ENCODE measurements around the gene MYL3. TPM values are rescaled to one million over a fixed set of nuclear protein-coding genes. Genes with fewer than 3 reads are reported as not detected.

MYL3 gene
- total and polyA plus RNA-seq, 4 donors = 1.8 to 14.3 (median 2.8) TPM

DNA sequence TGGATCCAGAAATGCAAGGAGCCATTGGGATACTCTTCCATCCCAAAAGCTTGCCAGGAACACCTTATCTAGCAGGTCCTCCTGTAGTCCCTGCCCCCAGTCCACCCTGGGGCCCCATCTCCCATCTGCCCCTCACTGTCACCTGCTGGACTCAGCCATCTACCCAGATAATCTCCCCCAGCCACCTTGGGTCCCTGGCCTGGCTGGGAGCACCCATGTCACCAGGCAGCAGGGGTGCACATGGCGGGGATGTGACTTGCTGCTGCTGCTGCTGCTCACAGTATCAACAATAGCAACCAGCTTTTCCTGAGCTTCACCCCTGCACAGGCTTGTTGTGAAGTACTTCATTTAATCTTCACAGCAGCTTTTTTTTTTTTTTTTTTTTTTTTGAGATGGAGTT is 26.9 kb upstream of the MYL3 start:
- no peak overlapping the region for H3K4me3 ChIP-seq (ENCODE audit: low read length in 2 of 2)
- H3K36me3 ChIP-seq (ENCODE audit: control insufficient read depth in 1 of 2, insufficient read depth in 2 of 2, low read length in 1 of 2) = no peaks in the 10 kb centered on the region
- H3K27me3 ChIP-seq (ENCODE audit: control insufficient read depth in 1 of 2, insufficient read depth in 2 of 2, low read length in 1 of 2) = no peaks in the 10 kb centered on the region
- intact Hi-C loops (cut with DNase I) = no loop called here
- no peak for DNase-seq
- ATAC-seq (ENCODE audit: low FRiP score) = no peak
- H3K27ac ChIP-seq (ENCODE audit: low read depth in 1 of 2, low read length in 2 of 2) = no peak overlapping the region
- WGBS, 2 donors = 98 to 100% methylated on average over 1 of the region's 1 CpG
- H3K9me3 ChIP-seq (ENCODE audit: control insufficient read depth, low read length) = no peaks in the 10 kb centered on the region
- H3K4me1 ChIP-seq (ENCODE audit: control insufficient read depth in 1 of 2, insufficient read depth in 2 of 2, low read length in 2 of 2) = no peaks in the 10 kb centered on the region

- intact Hi-C loops (cut with DNase I) = no loop called here
- ATAC-seq (ENCODE audit: low FRiP score) = no peak
These were observed 26.3 kb upstream of the MYL3 start for GRCh38 chr3:46889381-46890110.

DNA sequence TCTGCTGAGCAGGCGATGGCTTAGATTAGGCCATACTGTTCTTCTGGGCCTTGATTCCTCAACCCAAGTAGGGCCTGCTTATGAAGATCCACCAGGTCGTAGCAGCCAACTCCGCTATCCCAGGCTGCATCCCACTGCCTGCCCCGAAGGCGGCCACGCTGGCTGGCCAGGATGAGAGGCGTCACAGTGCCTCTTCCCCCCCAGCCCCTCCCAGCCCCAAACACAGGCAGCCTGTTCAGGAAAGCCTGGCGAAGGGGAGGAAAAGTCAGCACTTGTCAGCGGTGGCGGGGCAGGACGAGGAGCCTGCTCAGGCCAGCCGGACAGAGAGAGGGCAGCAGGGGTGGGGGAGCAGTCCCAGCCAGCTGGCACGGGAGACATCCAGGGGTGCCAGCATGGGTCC is 25.5 kb upstream of the MYL3 start:
- Histone ChIP-seq H3K9me3 (ENCODE audit: control insufficient read depth, low read length) (no peaks in the 10 kb centered on the region), H3K27me3 (ENCODE audit: control insufficient read depth in 1 of 2, insufficient read depth in 2 of 2, low read length in 1 of 2) (no peaks in the 10 kb centered on the region), H3K36me3 (ENCODE audit: control insufficient read depth in 1 of 2, insufficient read depth in 2 of 2, low read length in 1 of 2) (no peaks in the 10 kb centered on the region), H3K4me1 (ENCODE audit: control insufficient read depth in 1 of 2, insufficient read depth in 2 of 2, low read length in 2 of 2) (no peaks in the 10 kb centered on the region), H3K4me3 (ENCODE audit: low read length in 2 of 2) (no peak overlapping the region), H3K27ac (ENCODE audit: low read depth in 1 of 2, low read length in 2 of 2) (no peak overlapping the region)
- no peak for DNase-seq
- 75 to 94% methylated on average over 9 to 13 of the region's 13 CpGs for WGBS, 2 donors
- ATAC-seq (ENCODE audit: low FRiP score) = no peak
- intact Hi-C loops (cut with DNase I) = no loop called here

More at GRCh38 chr3:46889381-46890110, 26.3 kb upstream of the MYL3 start:
- Histone ChIP-seq H3K36me3 (ENCODE audit: control insufficient read depth in 1 of 2, insufficient read depth in 2 of 2, low read length in 1 of 2) (no peaks in the 10 kb centered on the region), H3K4me3 (ENCODE audit: low read length in 2 of 2) (no peak overlapping the region), H3K27ac (ENCODE audit: low read depth in 1 of 2, low read length in 2 of 2) (no peak overlapping the region), H3K27me3 (ENCODE audit: control insufficient read depth in 1 of 2, insufficient read depth in 2 of 2, low read length in 1 of 2) (no peaks in the 10 kb centered on the region), H3K4me1 (ENCODE audit: control insufficient read depth in 1 of 2, insufficient read depth in 2 of 2, low read length in 2 of 2) (no peaks in the 10 kb centered on the region), H3K9me3 (ENCODE audit: control insufficient read depth, low read length) (no peaks in the 10 kb centered on the region)
- DNase-seq = no peak
- 50 to 59% methylated on average over 6 of the region's 6 CpGs for WGBS, 2 donors

- H3K27ac ChIP-seq (ENCODE audit: low read depth in 1 of 2, low read length in 2 of 2) = no peak overlapping the region
- DNase-seq = no peak
- H3K27me3 ChIP-seq (ENCODE audit: control insufficient read depth in 1 of 2, insufficient read depth in 2 of 2, low read length in 1 of 2) = no peaks in the 10 kb centered on the region
- H3K9me3 ChIP-seq (ENCODE audit: control insufficient read depth, low read length) = no peaks in the 10 kb centered on the region
- 80% methylated on average over 7 of the region's 7 CpGs for WGBS, 2 donors
- intact Hi-C loops (cut with DNase I) = no loop called here
- no peak overlapping the region for H3K4me3 ChIP-seq (ENCODE audit: low read length in 2 of 2)
- no peaks in the 10 kb centered on the region for H3K36me3 ChIP-seq (ENCODE audit: control insufficient read depth in 1 of 2, insufficient read depth in 2 of 2, low read length in 1 of 2)
- H3K4me1 ChIP-seq (ENCODE audit: control insufficient read depth in 1 of 2, insufficient read depth in 2 of 2, low read length in 2 of 2) = no peaks in the 10 kb centered on the region
- no peak for ATAC-seq (ENCODE audit: low FRiP score)
These were observed 24.8 kb upstream of the MYL3 start for GRCh38 chr3:46887980-46888494.

- intact Hi-C loops (cut with DNase I) = no loop called here
- Histone ChIP-seq H3K4me3 (ENCODE audit: low read length in 2 of 2) (no peak overlapping the region), H3K9me3 (ENCODE audit: control insufficient read depth, low read length) (no peaks in the 10 kb centered on the region), H3K27ac (ENCODE audit: low read depth in 1 of 2, low read length in 2 of 2) (no peak overlapping the region), H3K36me3 (ENCODE audit: control insufficient read depth in 1 of 2, insufficient read depth in 2 of 2, low read length in 1 of 2) (no peaks in the 10 kb centered on the region), H3K27me3 (ENCODE audit: control insufficient read depth in 1 of 2, insufficient read depth in 2 of 2, low read length in 1 of 2) (no peaks in the 10 kb centered on the region), H3K4me1 (ENCODE audit: control insufficient read depth in 1 of 2, insufficient read depth in 2 of 2, low read length in 2 of 2) (no peaks in the 10 kb centered on the region)
- DNase-seq (no peak), ATAC-seq (ENCODE audit: low FRiP score) (no peak)
- 91 to 97% methylated on average over 3 of the region's 3 CpGs for WGBS, 2 donors
These were observed 22.4 kb upstream of the MYL3 start for GRCh38 chr3:46885612-46886011.

GRCh38 chr3:46884929-46885328 is 21.7 kb upstream of the MYL3 start:
- H3K9me3 ChIP-seq (ENCODE audit: control insufficient read depth, low read length) = no peaks in the 10 kb centered on the region
- no peak overlapping the region for H3K4me3 ChIP-seq (ENCODE audit: low read length in 2 of 2)
- ATAC-seq (ENCODE audit: low FRiP score) (no peak), DNase-seq (no peak)
- H3K27ac ChIP-seq (ENCODE audit: low read depth in 1 of 2, low read length in 2 of 2) = no peak overlapping the region
- intact Hi-C loops (cut with DNase I) = no loop called here
- 92 to 93% methylated on average over 7 of the region's 7 CpGs for WGBS, 2 donors
- H3K27me3 ChIP-seq (ENCODE audit: control insufficient read depth in 1 of 2, insufficient read depth in 2 of 2, low read length in 1 of 2) = no peaks in the 10 kb centered on the region
- no peaks in the 10 kb centered on the region for H3K4me1 ChIP-seq (ENCODE audit: control insufficient read depth in 1 of 2, insufficient read depth in 2 of 2, low read length in 2 of 2)
- no peaks in the 10 kb centered on the region for H3K36me3 ChIP-seq (ENCODE audit: control insufficient read depth in 1 of 2, insufficient read depth in 2 of 2, low read length in 1 of 2)

GRCh38 chr3:46884427-46884826 is 21.2 kb upstream of the MYL3 start:
- no peaks in the 10 kb centered on the region for H3K36me3 ChIP-seq (ENCODE audit: control insufficient read depth in 1 of 2, insufficient read depth in 2 of 2, low read length in 1 of 2)
- no peak for DNase-seq
- H3K27me3 ChIP-seq (ENCODE audit: control insufficient read depth in 1 of 2, insufficient read depth in 2 of 2, low read length in 1 of 2) = no peaks in the 10 kb centered on the region
- no peak for ATAC-seq (ENCODE audit: low FRiP score)
- no peak overlapping the region for H3K27ac ChIP-seq (ENCODE audit: low read depth in 1 of 2, low read length in 2 of 2)
- intact Hi-C loops (cut with DNase I) = no loop called here
- H3K4me1 ChIP-seq (ENCODE audit: control insufficient read depth in 1 of 2, insufficient read depth in 2 of 2, low read length in 2 of 2) = no peaks in the 10 kb centered on the region
- H3K9me3 ChIP-seq (ENCODE audit: control insufficient read depth, low read length) = no peaks in the 10 kb centered on the region
- no peak overlapping the region for H3K4me3 ChIP-seq (ENCODE audit: low read length in 2 of 2)
- 76 to 78% methylated on average over 5 of the region's 5 CpGs for WGBS, 2 donors

GRCh38 chr3:46883830-46884185 is 20.6 kb upstream of the MYL3 start:
- Histone ChIP-seq H3K27ac (ENCODE audit: low read depth in 1 of 2, low read length in 2 of 2) (no peak overlapping the region), H3K4me3 (ENCODE audit: low read length in 2 of 2) (no peak overlapping the region), H3K27me3 (ENCODE audit: control insufficient read depth in 1 of 2, insufficient read depth in 2 of 2, low read length in 1 of 2) (no peaks in the 10 kb centered on the region), H3K36me3 (ENCODE audit: control insufficient read depth in 1 of 2, insufficient read depth in 2 of 2, low read length in 1 of 2) (no peaks in the 10 kb centered on the region), H3K9me3 (ENCODE audit: control insufficient read depth, low read length) (no peaks in the 10 kb centered on the region), H3K4me1 (ENCODE audit: control insufficient read depth in 1 of 2, insufficient read depth in 2 of 2, low read length in 2 of 2) (no peaks in the 10 kb centered on the region)
- DNase-seq = no peak
- intact Hi-C loops (cut with DNase I) = no loop called here
- 67 to 69% methylated on average over 4 of the region's 4 CpGs for WGBS, 2 donors
- no peak for ATAC-seq (ENCODE audit: low FRiP score)

DNA sequence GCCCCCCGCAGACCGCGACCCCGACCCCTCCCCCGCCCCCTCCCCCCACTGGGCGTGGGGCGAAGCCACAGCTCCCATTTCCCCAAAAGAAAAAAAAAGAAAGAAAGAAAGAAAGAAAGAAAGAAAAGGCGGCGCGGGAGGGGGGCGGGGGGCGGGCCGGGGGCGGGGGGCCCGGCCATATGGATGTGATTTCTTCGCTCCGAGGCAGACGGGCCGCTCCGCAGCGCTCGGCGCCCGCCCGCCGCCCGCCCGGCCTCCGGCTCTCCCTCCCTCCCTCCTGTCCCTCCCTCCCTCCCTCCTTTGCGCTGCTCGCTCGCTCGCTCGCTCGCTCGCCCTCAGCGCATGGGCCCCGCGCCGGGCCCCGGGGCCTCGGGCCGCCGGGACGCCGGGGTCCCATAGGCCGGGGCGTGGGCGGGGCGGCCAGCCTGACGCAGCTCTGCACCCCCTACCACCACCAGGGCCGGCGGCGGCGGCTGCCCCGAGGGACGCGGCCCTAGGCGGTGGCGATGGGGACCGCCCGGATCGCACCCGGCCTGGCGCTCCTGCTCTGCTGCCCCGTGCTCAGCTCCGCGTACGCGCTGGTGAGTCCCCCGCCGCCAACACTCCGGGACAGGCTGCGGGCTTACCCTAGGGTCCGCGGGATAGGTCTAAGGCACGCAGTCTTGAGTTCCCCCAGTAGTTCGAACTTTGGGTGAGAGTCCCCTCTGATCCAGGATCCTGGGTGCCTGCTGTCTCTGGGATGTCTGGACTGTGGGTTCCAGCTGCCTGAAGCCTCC is 20.0 kb upstream of the MYL3 start:
- Histone ChIP-seq H3K9me3 (ENCODE audit: control insufficient read depth, low read length) (no peaks in the 10 kb centered on the region), H3K4me1 (ENCODE audit: control insufficient read depth in 1 of 2, insufficient read depth in 2 of 2, low read length in 2 of 2) (no peaks in the 10 kb centered on the region), H3K4me3 (ENCODE audit: low read length in 2 of 2) (peak overlapping the region; percentile 57 to 66), H3K36me3 (ENCODE audit: control insufficient read depth in 1 of 2, insufficient read depth in 2 of 2, low read length in 1 of 2) (no peaks in the 10 kb centered on the region), H3K27ac (ENCODE audit: low read depth in 1 of 2, low read length in 2 of 2) (no peak overlapping the region), H3K27me3 (ENCODE audit: control insufficient read depth in 1 of 2, insufficient read depth in 2 of 2, low read length in 1 of 2) (no peaks in the 10 kb centered on the region)
- ATAC-seq (ENCODE audit: low FRiP score) = peak; percentile 57
- WGBS, 2 donors = 4 to 8% methylated on average over 43 to 78 of the region's 78 CpGs
- DNase-seq = no peak
- intact Hi-C loops (cut with DNase I) = no loop called here

All from aorta (tissue), 5 donors.